ENCODE measurements around the gene RASAL2.
A peak's percentile ranks its signal among the peaks of the same experiment; 100 is the strongest.
"Not testable (repeated sequence)": the region's sequence is repeated elsewhere in the genome, so short reads cannot be mapped to it uniquely, and the experiment has no call there.

Gene RASAL2

DNA sequence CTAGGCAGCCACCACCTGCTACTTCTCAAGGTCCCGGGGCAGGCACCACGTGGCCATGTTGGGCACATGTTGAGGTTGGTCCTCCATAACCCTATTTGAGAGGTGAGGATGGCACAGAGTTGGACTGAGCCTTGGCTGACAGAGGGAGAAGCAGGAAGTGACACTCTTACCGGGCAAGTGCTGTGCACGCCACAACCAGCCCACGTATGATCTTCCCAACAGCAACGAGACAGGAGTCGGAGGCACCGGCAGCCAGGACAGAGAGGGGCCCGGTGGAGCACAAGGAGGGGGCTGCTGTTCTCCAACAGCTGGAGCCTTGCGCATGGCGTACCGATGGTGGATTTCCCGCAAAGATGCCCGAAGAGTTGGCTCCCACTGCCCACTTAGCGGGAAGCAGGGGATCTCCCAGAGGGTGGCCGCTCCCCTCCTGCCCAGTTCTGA lies 399.4 kb downstream of the RASAL2 start:
- no peak for DNase-seq (ENCODE audit: low spot score)

GRCh38 chr1:178494569-178494971 lies 400.7 kb downstream of the RASAL2 start:
- no peak for DNase-seq (ENCODE audit: low spot score)

DNA sequence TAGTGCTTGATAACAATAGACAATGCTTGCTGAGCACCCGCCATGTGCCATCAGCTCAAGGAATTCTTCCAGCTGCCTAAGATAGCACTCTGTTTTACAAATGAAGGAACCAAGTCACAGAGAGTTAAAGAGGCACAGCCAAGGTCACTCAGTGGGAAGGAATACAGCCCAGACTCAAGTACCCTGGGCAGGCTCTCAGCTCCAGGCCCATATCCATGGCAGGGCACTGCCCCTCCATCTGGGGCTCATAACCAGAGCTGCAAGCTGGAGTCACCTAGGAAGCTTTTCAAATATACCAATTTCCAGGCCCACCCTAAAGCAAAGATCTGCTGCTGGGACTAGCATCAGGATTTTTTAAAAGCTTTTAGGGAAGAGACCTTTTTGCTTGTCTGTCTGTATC lies 401.3 kb downstream of the RASAL2 start:
- DNase-seq (ENCODE audit: low spot score) = no peak

DNA sequence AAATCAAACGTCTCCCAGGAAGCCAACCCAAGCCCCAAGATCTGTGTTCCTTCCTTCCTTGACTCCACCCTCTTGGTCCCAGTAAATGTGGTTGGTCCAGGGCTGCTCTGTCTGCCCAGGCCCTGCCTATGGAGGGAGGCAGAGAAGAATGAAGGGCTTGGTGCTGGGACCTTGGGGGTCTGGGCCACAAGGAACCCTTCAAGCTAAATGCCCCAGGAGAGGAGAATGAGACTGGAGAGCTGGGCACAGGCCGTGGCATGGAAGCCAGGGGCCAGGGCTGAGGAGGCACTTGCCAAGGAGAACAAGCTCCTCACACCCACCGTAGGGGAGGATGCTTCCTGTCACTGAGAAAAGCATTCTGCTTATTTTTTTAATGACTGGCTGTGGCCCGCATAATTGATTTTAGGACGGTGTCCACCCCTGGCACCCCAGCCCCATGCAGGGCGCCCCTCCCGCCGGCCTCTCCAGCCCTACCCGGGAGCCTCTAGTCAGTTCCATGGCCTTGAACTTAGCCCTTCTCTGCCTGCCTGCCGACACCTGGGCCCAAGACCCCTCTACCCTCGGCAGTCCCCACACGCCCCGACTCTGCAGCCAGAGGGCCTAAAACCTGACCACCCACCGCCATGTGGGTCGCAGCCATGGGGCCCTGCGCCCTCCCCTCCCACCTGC lies 402.0 kb downstream of the RASAL2 start:
- no peak for DNase-seq (ENCODE audit: low spot score)

- no peak for DNase-seq (ENCODE audit: low spot score)
Measured at GRCh38 chr1:178496410-178497135, 402.7 kb downstream of the RASAL2 start, which contains the start of gene CLEC20A. Gene CLEC20A (minus strand): TSS chr1:178496964. CDS start chr1:178496939, 25 bp downstream.

GRCh38 chr1:178497903-178498478 lies 404.1 kb downstream of the RASAL2 start:
- DNase-seq (ENCODE audit: low spot score) = no peak

GRCh38 chr1:178498896-178499675 lies 405.2 kb downstream of the RASAL2 start:
- DNase-seq (ENCODE audit: low spot score) = no peak

DNA sequence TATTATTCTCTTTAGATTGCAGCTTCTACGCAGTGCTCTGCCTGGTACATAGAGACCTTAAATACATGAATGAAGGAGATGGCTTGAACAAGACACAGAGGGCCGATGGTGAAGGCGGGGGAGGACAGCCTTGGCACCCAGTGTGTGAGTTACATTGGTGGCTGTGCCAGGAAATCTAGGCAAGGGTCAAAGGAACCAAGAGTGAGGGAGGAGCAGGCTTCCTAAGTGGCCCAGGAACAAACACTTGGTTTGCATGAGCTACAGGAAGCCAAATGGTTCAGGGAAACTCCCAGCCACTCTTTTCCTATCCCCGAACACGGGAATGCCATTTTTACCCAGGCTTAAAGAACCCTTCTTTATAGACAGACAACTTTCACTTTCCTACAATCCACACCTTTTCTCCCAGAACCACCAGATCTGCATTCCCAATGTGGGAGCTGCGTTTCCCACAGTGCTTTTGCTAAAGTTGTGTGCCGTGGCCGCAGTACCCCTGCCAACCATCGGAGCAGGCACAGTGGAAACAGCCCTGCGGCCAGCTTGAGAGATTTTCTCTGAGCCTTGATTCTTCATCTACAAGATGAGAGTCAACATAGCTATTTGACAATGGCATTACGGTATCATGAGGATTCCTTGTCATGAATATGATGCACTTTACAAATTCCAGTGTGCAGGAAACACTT lies 406.3 kb downstream of the RASAL2 start:
- DNase-seq (ENCODE audit: low spot score) = peak; percentile 17

GRCh38 chr1:178500936-178501554 lies 407.1 kb downstream of the RASAL2 start:
- DNase-seq (ENCODE audit: low spot score) = no peak

DNA sequence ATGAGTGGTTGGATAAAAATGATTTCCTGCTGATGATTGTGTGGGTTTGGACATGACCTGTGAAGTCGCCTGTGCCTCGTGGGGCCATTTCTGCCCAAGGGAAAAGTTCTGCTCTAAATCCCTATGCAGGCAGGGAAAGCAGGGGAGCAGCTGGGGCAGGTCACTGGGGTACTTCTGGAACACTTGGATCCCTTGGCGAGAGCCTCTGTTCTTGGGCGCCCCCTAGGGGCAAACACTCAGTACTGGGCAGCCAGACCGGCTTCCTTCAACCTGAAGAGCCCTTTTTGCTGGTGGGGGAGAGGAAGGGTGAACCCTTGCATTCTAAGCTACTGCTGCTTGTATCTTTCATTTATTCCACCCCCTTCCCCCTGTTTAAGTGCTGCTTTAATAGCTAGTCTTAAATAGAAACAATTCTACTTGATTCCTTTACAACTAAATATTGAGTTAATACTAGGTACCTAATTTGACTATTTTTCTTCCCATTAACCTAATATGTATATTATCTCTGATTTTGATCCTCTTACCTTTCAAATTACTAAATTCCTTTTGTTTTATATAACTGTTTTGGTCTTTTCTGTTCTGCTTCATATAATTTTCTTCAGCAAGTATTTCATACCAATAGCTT lies 407.9 kb downstream of the RASAL2 start:
- DNase-seq (ENCODE audit: low spot score) = peak; percentile 38

GRCh38 chr1:178502330-178502714 lies 408.4 kb downstream of the RASAL2 start:
- DNase-seq (ENCODE audit: low spot score) = no peak

DNA sequence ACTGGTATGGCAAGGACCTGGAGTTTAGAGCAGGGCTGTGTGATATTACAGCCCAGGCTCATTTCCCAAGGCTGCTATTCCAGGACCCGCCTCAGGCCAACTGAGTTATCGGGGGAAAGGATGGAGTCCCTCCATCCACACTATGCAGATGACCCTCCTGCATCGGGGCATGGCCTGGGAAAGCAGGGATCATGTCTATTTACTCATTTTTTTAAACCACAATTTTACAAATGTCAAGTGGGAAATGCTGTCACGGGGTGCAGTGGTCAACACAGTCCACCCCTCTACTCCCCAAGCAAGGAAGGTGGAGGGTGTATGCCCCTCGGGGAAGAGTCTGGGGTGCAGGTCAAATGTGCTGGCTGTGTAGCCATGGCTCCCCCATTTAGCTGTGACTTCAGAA lies 409.0 kb downstream of the RASAL2 start:
- DNase-seq (ENCODE audit: low spot score) = no peak

DNA sequence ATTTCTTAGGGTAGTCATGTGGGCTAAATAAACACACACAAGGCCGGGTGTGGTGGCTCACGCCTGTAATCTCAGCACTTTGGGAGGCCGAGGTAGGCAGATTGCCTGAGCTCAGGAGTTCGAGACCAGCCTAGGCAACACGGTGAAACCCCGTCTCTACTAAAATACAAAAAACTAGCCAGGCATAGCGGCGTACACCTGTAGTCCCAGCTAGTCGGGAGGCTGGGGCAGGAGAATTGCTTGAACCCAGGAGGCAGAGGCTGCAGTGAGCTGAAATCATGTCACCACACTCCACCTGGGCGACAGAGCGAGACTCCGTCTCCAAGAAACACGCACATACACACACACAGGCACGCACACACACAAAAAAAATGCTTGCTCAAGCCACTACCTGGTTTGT lies 409.4 kb downstream of the RASAL2 start:
- not testable (repeated sequence) for DNase-seq (ENCODE audit: low spot score)

GRCh38 chr1:178503849-178504248 lies 409.9 kb downstream of the RASAL2 start:
- no peak for DNase-seq (ENCODE audit: low spot score)

DNA sequence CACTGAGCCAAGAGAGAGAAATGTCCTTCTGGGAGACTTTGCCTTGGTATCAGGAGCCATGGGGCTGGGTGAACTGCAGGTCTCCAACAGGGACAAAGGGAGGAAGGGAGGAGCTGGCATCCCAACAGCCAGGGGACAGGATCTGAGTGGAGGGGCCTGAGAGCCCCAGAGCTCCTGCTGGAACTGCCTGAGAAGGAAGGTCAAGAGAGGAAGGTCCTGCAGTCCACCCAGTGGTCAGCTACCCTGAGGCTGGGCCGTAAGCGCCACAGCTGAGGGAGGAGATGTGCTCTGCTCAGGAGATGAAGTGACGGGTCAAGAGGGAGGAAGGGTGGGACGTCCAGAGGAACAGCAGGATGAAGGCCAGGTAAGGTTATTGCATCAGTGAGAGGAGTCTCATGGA lies 410.4 kb downstream of the RASAL2 start:
- no peak for DNase-seq (ENCODE audit: low spot score)

DNA sequence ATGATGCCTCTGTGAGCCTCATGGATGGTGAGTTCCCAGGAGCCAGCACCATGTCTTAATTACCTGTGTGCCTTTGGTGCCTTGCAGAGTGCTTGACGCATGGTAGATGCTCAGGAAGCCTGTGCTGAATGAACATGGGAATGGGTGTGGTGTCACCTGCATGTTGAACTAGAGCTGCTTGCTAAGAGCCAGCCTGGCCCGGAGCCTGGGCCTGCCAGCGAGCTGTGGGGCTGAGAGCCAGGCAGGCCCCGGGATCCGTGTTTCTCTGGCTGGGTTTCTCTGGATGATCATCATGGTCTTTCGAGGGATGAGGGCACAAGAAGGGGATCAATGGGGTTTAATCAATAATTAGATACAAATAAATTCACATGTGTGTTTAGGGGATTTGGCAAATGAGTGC lies 412.3 kb downstream of the RASAL2 start:
- DNase-seq (ENCODE audit: low spot score) = no peak

DNA sequence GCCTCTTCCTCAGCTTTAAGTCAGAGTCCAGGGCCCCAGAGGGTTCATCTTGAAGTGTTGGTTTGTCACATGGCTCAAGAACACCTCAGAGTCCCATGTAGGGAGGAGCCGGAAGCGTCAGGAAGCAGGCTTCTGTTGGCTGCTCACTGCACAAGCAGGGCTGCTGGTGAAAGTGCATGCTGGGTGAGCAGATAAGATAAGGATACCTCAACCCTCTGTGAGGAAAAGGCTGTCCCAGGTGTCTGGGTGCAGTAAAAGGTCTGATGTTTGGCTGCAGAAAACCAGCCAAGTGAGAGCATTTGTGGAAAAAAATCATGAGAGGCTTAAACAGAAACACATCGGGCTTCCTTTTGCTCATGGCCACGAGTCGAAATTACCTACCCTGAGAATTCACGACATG lies 412.8 kb downstream of the RASAL2 start:
- DNase-seq (ENCODE audit: low spot score) = no peak

DNA sequence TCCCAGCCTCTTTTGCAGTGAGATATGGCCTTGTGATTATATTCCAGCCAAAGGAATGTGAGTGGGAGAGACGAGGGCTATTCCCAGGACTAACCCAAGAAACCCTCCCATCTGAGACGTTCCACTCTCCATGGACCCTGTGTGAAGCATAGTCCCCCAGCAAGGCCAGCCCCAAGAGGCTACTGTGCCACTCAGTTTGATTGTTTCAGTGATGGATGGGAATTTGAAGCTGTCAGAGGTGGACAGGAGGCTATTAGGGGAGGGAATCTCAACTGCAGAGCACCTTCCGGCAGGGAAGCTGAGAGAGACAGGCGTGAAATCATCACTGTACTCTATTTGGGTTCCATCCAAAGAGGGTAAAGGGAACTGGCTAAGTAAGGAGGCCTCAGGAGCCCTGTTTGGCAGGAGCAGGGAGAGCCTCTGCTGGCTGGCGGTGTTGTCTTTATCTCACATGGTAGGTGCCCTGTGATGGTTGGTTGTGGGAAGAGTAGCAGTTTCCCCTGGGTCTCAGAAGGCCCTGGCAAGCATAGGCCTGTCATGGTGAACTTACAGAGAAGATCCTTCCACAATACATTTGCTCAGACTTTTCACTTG lies 415.6 kb downstream of the RASAL2 start:
- DNase-seq (ENCODE audit: low spot score) = no peak

- DNase-seq (ENCODE audit: low spot score) = no peak
Measured at GRCh38 chr1:178510155-178510554, 416.3 kb downstream of the RASAL2 start.

DNA sequence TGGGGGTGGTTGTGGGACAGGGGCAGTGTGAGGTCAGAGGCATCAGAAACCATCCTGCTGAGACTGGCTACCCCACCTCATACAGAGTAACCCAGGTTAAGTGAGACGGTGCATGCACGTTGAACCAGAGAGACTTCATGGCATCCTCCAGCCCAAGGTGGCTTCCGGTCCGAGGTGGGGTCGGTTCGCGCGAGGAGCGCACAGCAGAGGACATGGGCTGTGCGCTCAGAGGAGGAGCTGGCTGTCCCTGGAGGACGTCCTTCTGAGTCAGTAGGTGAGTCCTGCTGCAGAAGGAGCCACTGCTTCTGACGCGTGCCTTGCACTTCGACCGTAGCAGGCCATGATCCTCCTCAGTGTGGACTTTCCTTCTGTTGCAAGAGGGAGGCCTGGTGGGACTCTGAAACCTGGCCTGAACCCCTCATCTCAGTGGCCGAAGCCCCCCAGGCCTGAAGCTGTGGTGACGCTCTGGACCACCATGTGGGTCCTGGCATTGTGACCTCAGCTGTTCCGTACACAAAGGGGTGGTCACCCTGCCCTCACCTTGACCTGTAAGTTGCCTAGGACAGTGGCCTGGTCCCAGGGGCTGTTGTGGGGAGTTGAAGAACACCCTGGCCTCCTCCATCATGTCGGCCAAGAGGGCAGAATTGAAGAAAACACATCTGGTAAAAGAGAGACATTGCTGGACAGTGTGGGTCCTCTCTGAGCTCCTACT lies 418.8 kb downstream of the RASAL2 start, which contains the start of gene TEX35:
TEX35 (plus strand) TSS at position 544 of the 712 bp plus-strand sequence; CDS start at position 624, 80 bp downstream.
- DNase-seq (ENCODE audit: low spot score) = no peak

Data from putamen (tissue), 1 donor.